H9 (cell line): ENCODE results near the gene SHE. TPM values are rescaled to one million over a fixed set of nuclear protein-coding genes. Genes with fewer than 3 reads are reported as not detected.

ENCODE experiments used
- DNase-seq: peaks from one replicate; pipeline ENCODE4 v3.0.0-alpha.2; 2017
- H2AFZ ChIP-seq: one replicate; pipeline ENCODE4 v1.6.1; 2013; ENCODE audit warnings: mild to moderate bottlenecking, low read length, control low read depth, moderate library complexity
- H2AK5ac ChIP-seq: 2 replicates; pipeline ENCODE4 v1.6.1; 2013; ENCODE audit warnings: low read length, control low read depth, mixed read lengths; ENCODE audit not compliant: insufficient read length
- H2BK120ac ChIP-seq: one replicate; pipeline ENCODE4 v1.6.1; 2013; ENCODE audit warnings: low read depth, mild to moderate bottlenecking, low read length, control low read depth, inconsistent platforms; ENCODE audit not compliant: poor library complexity, severe bottlenecking
- H2BK12ac ChIP-seq: 2 replicates; pipeline ENCODE4 v1.6.1; 2013; ENCODE audit warnings: low read length, control low read depth, mixed read lengths, low read depth; ENCODE audit not compliant: insufficient read length
- H2BK15ac ChIP-seq: 2 replicates; pipeline ENCODE4 v1.6.1; 2013; ENCODE audit warnings: low read depth, low read length, control low read depth
- H2BK20ac ChIP-seq: one replicate; pipeline ENCODE4 v1.6.1; 2013; ENCODE audit warnings: low read depth, mild to moderate bottlenecking, low read length, control low read depth, inconsistent platforms; ENCODE audit not compliant: poor library complexity, severe bottlenecking
- H2BK5ac ChIP-seq: 2 replicates; pipeline ENCODE4 v1.6.1; 2013; ENCODE audit warnings: low read length, control low read depth, mixed read lengths; ENCODE audit not compliant: insufficient read length
- H3K14ac ChIP-seq: 2 replicates; pipeline ENCODE4 v1.6.1; 2013; ENCODE audit warnings: low read length, control low read depth; ENCODE audit not compliant: insufficient read depth
- H3K18ac ChIP-seq: 2 replicates; pipeline ENCODE4 v1.6.1; 2013; ENCODE audit warnings: low read depth, mild to moderate bottlenecking, mixed read lengths, low read length, control low read depth; ENCODE audit not compliant: insufficient read length
- H3K23ac ChIP-seq: 2 replicates; pipeline ENCODE4 v1.6.1; 2013; ENCODE audit warnings: low read length, control low read depth, mixed read lengths, low read depth; ENCODE audit not compliant: insufficient read length
- H3K23me2 ChIP-seq: 2 replicates; pipeline ENCODE4 v1.6.1; 2013; ENCODE audit warnings: low read depth, mild to moderate bottlenecking, mixed read lengths, low read length, control low read depth; ENCODE audit not compliant: insufficient read length, poor library complexity, severe bottlenecking
- H3K27ac ChIP-seq: 2 replicates; pipeline ENCODE4 v1.5.1; 2013; ENCODE audit warnings: low read length, control low read depth, mixed read lengths, low read depth; ENCODE audit not compliant: insufficient read length
- H3K27me3 ChIP-seq: 2 replicates; pipeline ENCODE4 v1.6.1; 2013; ENCODE audit warnings: low read length, control low read depth, inconsistent platforms; ENCODE audit not compliant: insufficient read depth
- H3K4ac ChIP-seq: 2 replicates; pipeline ENCODE4 v1.6.1; 2013; ENCODE audit warnings: low read depth, mild to moderate bottlenecking, control low read depth, inconsistent platforms, low read length, moderate library complexity
- H3K4me1 ChIP-seq: 2 replicates; pipeline ENCODE4 v1.6.1; 2013; ENCODE audit warnings: low read length, control low read depth, inconsistent platforms; ENCODE audit not compliant: insufficient read depth
- H3K4me2 ChIP-seq: 2 replicates; pipeline ENCODE4 v1.6.1; 2013; ENCODE audit warnings: low read length, control low read depth, mixed read lengths; ENCODE audit not compliant: insufficient read length, insufficient read depth
- H3K56ac ChIP-seq: 2 replicates; pipeline ENCODE4 v1.6.1; 2013; ENCODE audit warnings: low read depth, mild to moderate bottlenecking, mixed read lengths, low read length, control low read depth; ENCODE audit not compliant: insufficient read length
- H3K79me1 ChIP-seq: 2 replicates; pipeline ENCODE4 v1.6.1; 2013; ENCODE audit warnings: low read depth, mild to moderate bottlenecking, moderate library complexity, low read length, control low read depth, inconsistent platforms; ENCODE audit not compliant: insufficient read depth, poor library complexity, severe bottlenecking
- H3K79me2 ChIP-seq: 2 replicates; pipeline ENCODE4 v1.6.1; 2013; ENCODE audit warnings: low read length, control low read depth, inconsistent platforms; ENCODE audit not compliant: insufficient read depth
- H3K9ac ChIP-seq: 2 replicates; pipeline ENCODE4 v1.6.1; 2013; ENCODE audit warnings: low read length, control low read depth, mixed read lengths; ENCODE audit not compliant: insufficient read length; ENCODE audit errors: extremely low read depth
- H3K9me3 ChIP-seq: one replicate; pipeline ENCODE4 v1.6.1; 2013; ENCODE audit warnings: low read depth, low read length, inconsistent platforms; ENCODE audit not compliant: control insufficient read depth
- H3T11ph ChIP-seq: one replicate; pipeline ENCODE4 v1.6.1; 2013; ENCODE audit warnings: mild to moderate bottlenecking, low read length, control low read depth, inconsistent platforms
- H4K20me1 ChIP-seq: one replicate; pipeline ENCODE4 v1.6.1; 2013; ENCODE audit not compliant: control insufficient read depth, insufficient read length, insufficient read depth
- H4K5ac ChIP-seq: 2 replicates; pipeline ENCODE4 v1.6.1; 2013; ENCODE audit warnings: low read depth, mild to moderate bottlenecking, mixed read lengths, low read length, control low read depth; ENCODE audit not compliant: insufficient read length
- H4K8ac ChIP-seq: replicated peaks from 2 replicates; pipeline ENCODE4 v1.6.1; 2013; ENCODE audit warnings: low read length, control low read depth, mixed read lengths, low read depth; ENCODE audit not compliant: insufficient read length
- H4K91ac ChIP-seq: 2 replicates; pipeline ENCODE4 v1.6.1; 2013; ENCODE audit warnings: low read depth, mild to moderate bottlenecking, moderate library complexity, mixed read lengths, low read length, control low read depth; ENCODE audit not compliant: insufficient read length
- H3K27ac Mint-ChIP-seq, 3 experiments: 2 replicates in 2 of 3; 3 replicates in 1 of 3; pipeline ENCODE4 v1.8.0; 2020 to 2021; ENCODE audit warnings: mixed read lengths in 3 of 3, mild to moderate bottlenecking in 1 of 3, moderate library complexity in 1 of 3
- H3K27me3 Mint-ChIP-seq: 2 replicates; pipeline ENCODE4 v1.8.0; 2021; ENCODE audit warnings: low read depth, mild to moderate bottlenecking, moderate library complexity, mixed read lengths
- H3K36me3 Mint-ChIP-seq, 3 experiments: 2 replicates in 2 of 3; 3 replicates in 1 of 3; pipeline ENCODE4 v1.8.0; 2020 to 2021; ENCODE audit warnings: low read depth in 3 of 3, mixed read lengths in 3 of 3; ENCODE audit not compliant: insufficient read depth in 1 of 3
- H3K4me1 Mint-ChIP-seq, 2 experiments: 2 replicates each; pipeline ENCODE4 v1.8.0; 2020; ENCODE audit warnings: mixed read lengths in 2 of 2
- H3K4me3 Mint-ChIP-seq, 2 experiments: 2 replicates in 1 of 2; 3 replicates in 1 of 2; pipeline ENCODE4 v1.8.0; 2020 to 2021; ENCODE audit warnings: mild to moderate bottlenecking in 2 of 2, mixed read lengths in 2 of 2, moderate library complexity in 1 of 2
- H3K9me3 Mint-ChIP-seq, 2 experiments: 2 replicates in 1 of 2; 3 replicates in 1 of 2; pipeline ENCODE4 v1.8.0; 2020; ENCODE audit warnings: mild to moderate bottlenecking in 2 of 2, mixed read lengths in 2 of 2, moderate library complexity in 1 of 2
- WGBS: extraction: QIAGEN DNeasy Blood & Tissue Kit; methylation state at CpG from one replicate; pipeline ENCODE4 v1.1.7; 2013; ENCODE audit warnings: missing lambda C conversion rate, low lambda C conversion rate, mixed read lengths; ENCODE audit not compliant: insufficient read length; ENCODE audit errors: extremely low coverage; 5-methylcytosine and 5-hydroxymethylcytosine counted together
- total RNA-seq: library from RNA; stranded (reverse); gene quantifications from 2 replicates; pipeline ENCODE4 v1.2.1, GENCODE V29; 2021
- TF ChIP-seq, protein P1 (sequence below): fragments of 200-600 bp; sonication (generic); conservative IDR thresholded peaks from 3 replicates; pipeline ENCODE4 v1.8.0; 2021; ENCODE audit warnings: antibody characterized with exemption, mild to moderate bottlenecking

The SHE gene
- total RNA-seq, 1 experiment from 2014 or later, result 0.48 TPM

GRCh38 chr1:154465621-154466195, 36.5 kb downstream of the SHE start:
- Histone ChIP-seq H3K18ac (no peak overlapping the region), H2AK5ac (no peak overlapping the region), H3K56ac (no peak overlapping the region), H3K23ac (no peak overlapping the region), H3K4me1 (peaks cover 2% of the 10 kb centered on the region; the same call in 1 of the 2 replicates), H4K91ac (no peak overlapping the region), H4K5ac (no peak overlapping the region), H2BK15ac (no peak overlapping the region), H2BK20ac (no peak overlapping the region), H4K20me1 (no peaks in the 10 kb centered on the region), H3K9me3 (no peaks in the 10 kb centered on the region), H3K14ac (no peak overlapping the region), H3K27ac (no peak overlapping the region), H2BK12ac (no peak overlapping the region), H2BK120ac (no peak overlapping the region), H4K8ac (no peak overlapping the region), H3K9ac (no peak overlapping the region), H3K4me2 (no peak overlapping the region), H3T11ph (no peak overlapping the region), H3K27me3 (no peaks in the 10 kb centered on the region), H3K79me1 (no peaks in the 10 kb centered on the region), H3K23me2 (no peaks in the 10 kb centered on the region), H3K4ac (no peak overlapping the region), H2BK5ac (no peak overlapping the region), H3K79me2 (no peaks in the 10 kb centered on the region), H2AFZ (no peak overlapping the region)
- H3K27me3 Mint-ChIP-seq, result no peaks in the 10 kb centered on the region
- peaks cover 12 to 21% of the 10 kb centered on the region in 2 experiments for H3K4me1 Mint-ChIP-seq
- no peak overlapping the region for H3K4me3 Mint-ChIP-seq
- H3K27ac Mint-ChIP-seq, result no peak overlapping the region
- H3K36me3 Mint-ChIP-seq, result no peaks in the 10 kb centered on the region; a peak in 1 of 7 replicates
- DNase-seq, result no peak
- TF ChIP-seq, protein P1, sequence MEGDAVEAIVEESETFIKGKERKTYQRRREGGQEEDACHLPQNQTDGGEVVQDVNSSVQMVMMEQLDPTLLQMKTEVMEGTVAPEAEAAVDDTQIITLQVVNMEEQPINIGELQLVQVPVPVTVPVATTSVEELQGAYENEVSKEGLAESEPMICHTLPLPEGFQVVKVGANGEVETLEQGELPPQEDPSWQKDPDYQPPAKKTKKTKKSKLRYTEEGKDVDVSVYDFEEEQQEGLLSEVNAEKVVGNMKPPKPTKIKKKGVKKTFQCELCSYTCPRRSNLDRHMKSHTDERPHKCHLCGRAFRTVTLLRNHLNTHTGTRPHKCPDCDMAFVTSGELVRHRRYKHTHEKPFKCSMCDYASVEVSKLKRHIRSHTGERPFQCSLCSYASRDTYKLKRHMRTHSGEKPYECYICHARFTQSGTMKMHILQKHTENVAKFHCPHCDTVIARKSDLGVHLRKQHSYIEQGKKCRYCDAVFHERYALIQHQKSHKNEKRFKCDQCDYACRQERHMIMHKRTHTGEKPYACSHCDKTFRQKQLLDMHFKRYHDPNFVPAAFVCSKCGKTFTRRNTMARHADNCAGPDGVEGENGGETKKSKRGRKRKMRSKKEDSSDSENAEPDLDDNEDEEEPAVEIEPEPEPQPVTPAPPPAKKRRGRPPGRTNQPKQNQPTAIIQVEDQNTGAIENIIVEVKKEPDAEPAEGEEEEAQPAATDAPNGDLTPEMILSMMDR, result no peak
- no CpG with 5 or more reads among the region's 8 CpGs for WGBS
- no peaks in the 10 kb centered on the region for H3K9me3 Mint-ChIP-seq
